Nephron progenitor cell (in vitro differentiated cells): ENCODE data around the gene IKZF3.
"Not testable (repeated sequence)": the region's sequence is repeated elsewhere in the genome, so short reads cannot be mapped to it uniquely, and the experiment has no call there.

Source experiments
- DNase-seq: peaks from one replicate; pipeline ENCODE4 v3.0.0; 2021
- H3K27ac Mint-ChIP-seq: 2 replicates; pipeline ENCODE4 v1.8.0; 2021; ENCODE audit warnings: mild to moderate bottlenecking, moderate library complexity, mixed read lengths
- H3K27me3 Mint-ChIP-seq: 2 replicates; pipeline ENCODE4 v1.8.0; 2021; ENCODE audit warnings: mild to moderate bottlenecking, low read depth, mixed read lengths; ENCODE audit not compliant: poor library complexity
- H3K36me3 Mint-ChIP-seq: 2 replicates; pipeline ENCODE4 v1.8.0; 2021; ENCODE audit warnings: low read depth, mixed read lengths
- H3K4me1 Mint-ChIP-seq: 2 replicates; pipeline ENCODE4 v1.8.0; 2021; ENCODE audit warnings: mixed read lengths
- H3K4me3 Mint-ChIP-seq: 2 replicates; pipeline ENCODE4 v1.8.0; 2021; ENCODE audit warnings: mild to moderate bottlenecking, moderate library complexity, mixed read lengths
- H3K9me3 Mint-ChIP-seq: 2 replicates; pipeline ENCODE4 v1.8.0; 2021; ENCODE audit warnings: mild to moderate bottlenecking, moderate library complexity, mixed read lengths
- CTCF ChIP-seq: fragments of 200-600 bp; sonication (generic); IDR thresholded peaks from 2 replicates; pipeline ENCODE4 v1.5.0; 2021; ENCODE audit warnings: antibody characterized with exemption

The IKZF3 gene

GRCh38 chr17:39866013-39866730 is 2.1 kb upstream of the IKZF3 start:
- peaks cover 5% of the 10 kb centered on the region for H3K4me1 Mint-ChIP-seq
- peaks cover 81% of the 10 kb centered on the region for H3K27me3 Mint-ChIP-seq

GRCh38 chr17:39863244-39863917 is 731 bp downstream of the IKZF3 start:
- no peak overlapping the region for H3K27ac Mint-ChIP-seq
- H3K36me3 Mint-ChIP-seq: peaks cover 5% of the 10 kb centered on the region
- peaks cover 5% of the 10 kb centered on the region for H3K4me1 Mint-ChIP-seq
- no peak for DNase-seq
- H3K27me3 Mint-ChIP-seq: peaks cover 79% of the 10 kb centered on the region
- no peak overlapping the region for H3K4me3 Mint-ChIP-seq
- TF ChIP-seq CTCF: no peak
- H3K9me3 Mint-ChIP-seq: peaks cover 20% of the 10 kb centered on the region

More at GRCh38 chr17:39866013-39866730, 2.1 kb upstream of the IKZF3 start:
- no peak for DNase-seq
- Mint-ChIP-seq H3K36me3 (peaks cover 5% of the 10 kb centered on the region), H3K27ac (no peak overlapping the region), H3K9me3 (peaks cover 28% of the 10 kb centered on the region), H3K4me3 (no peak overlapping the region)
- no peak for TF ChIP-seq CTCF

GRCh38 chr17:39861235-39861634 is 2.9 kb downstream of the IKZF3 start:
- H3K27ac Mint-ChIP-seq: no peak overlapping the region
- peaks cover 65% of the 10 kb centered on the region for H3K27me3 Mint-ChIP-seq
- no peak for TF ChIP-seq CTCF
- H3K4me3 Mint-ChIP-seq: no peak overlapping the region
- H3K36me3 Mint-ChIP-seq: peaks cover 5% of the 10 kb centered on the region
- no peak for DNase-seq
- peaks cover 5% of the 10 kb centered on the region for H3K4me1 Mint-ChIP-seq
- H3K9me3 Mint-ChIP-seq: peaks cover 10% of the 10 kb centered on the region

GRCh38 chr17:39855911-39856649 is 8.0 kb downstream of the IKZF3 start:
- DNase-seq, H3K9me3 Mint-ChIP-seq, H3K4me3 Mint-ChIP-seq, H3K4me1 Mint-ChIP-seq, H3K27ac Mint-ChIP-seq, H3K36me3 Mint-ChIP-seq: not testable (repeated sequence)
- H3K27me3 Mint-ChIP-seq: peaks cover 34% of the 10 kb centered on the region

- peaks cover 30% of the 10 kb centered on the region for H3K27me3 Mint-ChIP-seq
- no peak overlapping the region for H3K27ac Mint-ChIP-seq
- H3K9me3 Mint-ChIP-seq: no peaks in the 10 kb centered on the region
- H3K4me1 Mint-ChIP-seq: no peaks in the 10 kb centered on the region
- DNase-seq: no peak
- H3K36me3 Mint-ChIP-seq: no peaks in the 10 kb centered on the region
- no peak for TF ChIP-seq CTCF
- H3K4me3 Mint-ChIP-seq: no peak overlapping the region
These were observed 9.2 kb downstream of the IKZF3 start for GRCh38 chr17:39854909-39855308.

- Mint-ChIP-seq H3K4me1 (peaks cover 16% of the 10 kb centered on the region), H3K9me3 (no peaks in the 10 kb centered on the region), H3K27me3 (peaks cover 24% of the 10 kb centered on the region), H3K36me3 (no peaks in the 10 kb centered on the region), H3K4me3 (no peak overlapping the region), H3K27ac (no peak overlapping the region)
- DNase-seq: no peak
- TF ChIP-seq CTCF: no peak
These were observed 11.9 kb downstream of the IKZF3 start for GRCh38 chr17:39852239-39852638.

- Mint-ChIP-seq H3K27me3 (peaks cover 34% of the 10 kb centered on the region), H3K4me1 (peaks cover 17% of the 10 kb centered on the region)
- H3K4me3 Mint-ChIP-seq, H3K27ac Mint-ChIP-seq, DNase-seq, H3K9me3 Mint-ChIP-seq, H3K36me3 Mint-ChIP-seq: not testable (repeated sequence)
These were observed 13.9 kb downstream of the IKZF3 start for GRCh38 chr17:39850186-39850585.
